ENCODE measurements around the gene SUMO3. TPM values are rescaled to one million over a fixed set of nuclear protein-coding genes. Genes with fewer than 3 reads are reported as not detected.
"Not testable (repeated sequence)": the region's sequence is repeated elsewhere in the genome, so short reads cannot be mapped to it uniquely, and the experiment has no call there.

The SUMO3 gene
- total RNA-seq, 1 donor from 2014 or later: 68.7 TPM

GRCh38 chr21:44847261-44848056, 29.6 kb upstream of the SUMO3 start:
- DNase-seq (ENCODE audit: low read depth in 2 of 2): no peak

GRCh38 chr21:44846485-44847260, 28.8 kb upstream of the SUMO3 start:
- DNase-seq (ENCODE audit: low read depth in 2 of 2): peak; percentile 62 to 69

GRCh38 chr21:44846224-44846484, 28.3 kb upstream of the SUMO3 start:
- DNase-seq (ENCODE audit: low read depth in 2 of 2): no peak

- DNase-seq (ENCODE audit: low read depth in 2 of 2): peak; percentile 36 to 58
These were observed 27.8 kb upstream of the SUMO3 start for GRCh38 chr21:44845418-44846223.

- DNase-seq (ENCODE audit: low read depth in 2 of 2): no peak
These were observed 26.4 kb upstream of the SUMO3 start for GRCh38 chr21:44844256-44844655.

- DNase-seq (ENCODE audit: low read depth in 2 of 2): no peak
These were observed 25.0 kb upstream of the SUMO3 start for GRCh38 chr21:44842721-44843445.

GRCh38 chr21:44842087-44842486, 24.2 kb upstream of the SUMO3 start:
- DNase-seq (ENCODE audit: low read depth in 2 of 2): no peak

GRCh38 chr21:44840771-44841170, 22.9 kb upstream of the SUMO3 start:
- DNase-seq (ENCODE audit: low read depth in 2 of 2): no peak

- DNase-seq (ENCODE audit: low read depth in 2 of 2): no peak
These were observed 21.1 kb upstream of the SUMO3 start for GRCh38 chr21:44838951-44839350.

GRCh38 chr21:44838039-44838895, 20.4 kb upstream of the SUMO3 start:
- no peak for DNase-seq (ENCODE audit: low read depth in 2 of 2)

GRCh38 chr21:44837537-44837936, 19.7 kb upstream of the SUMO3 start:
- DNase-seq (ENCODE audit: low read depth in 2 of 2): no peak

- DNase-seq (ENCODE audit: low read depth in 2 of 2): no peak
These were observed 19.0 kb upstream of the SUMO3 start for GRCh38 chr21:44836666-44837471.

- DNase-seq (ENCODE audit: low read depth in 2 of 2): no peak
These were observed 18.4 kb upstream of the SUMO3 start for GRCh38 chr21:44836349-44836665.

GRCh38 chr21:44835647-44835973, 17.7 kb upstream of the SUMO3 start:
- DNase-seq (ENCODE audit: low read depth in 2 of 2): no peak

GRCh38 chr21:44834951-44835646, 17.2 kb upstream of the SUMO3 start:
- no peak for DNase-seq (ENCODE audit: low read depth in 2 of 2)

- DNase-seq (ENCODE audit: low read depth in 2 of 2): no peak
These were observed 16.5 kb upstream of the SUMO3 start for GRCh38 chr21:44834231-44834950.

- DNase-seq (ENCODE audit: low read depth in 2 of 2): no peak
These were observed 15.8 kb upstream of the SUMO3 start for GRCh38 chr21:44833663-44834062.

GRCh38 chr21:44832516-44833255, 14.8 kb upstream of the SUMO3 start:
- DNase-seq (ENCODE audit: low read depth in 2 of 2): not testable (repeated sequence)
